ENCODE measurements around the gene MRTO4.
"Not testable (repeated sequence)": the region's sequence is repeated elsewhere in the genome, so short reads cannot be mapped to it uniquely, and the experiment has no call there.

MRTO4 gene

GRCh38 chr1:19222979-19223824, 28.4 kb upstream of the MRTO4 start:
- DNase-seq (ENCODE audit: low spot score) = no peak

GRCh38 chr1:19229229-19229628, 22.4 kb upstream of the MRTO4 start:
- no peak for DNase-seq (ENCODE audit: low spot score)

DNA sequence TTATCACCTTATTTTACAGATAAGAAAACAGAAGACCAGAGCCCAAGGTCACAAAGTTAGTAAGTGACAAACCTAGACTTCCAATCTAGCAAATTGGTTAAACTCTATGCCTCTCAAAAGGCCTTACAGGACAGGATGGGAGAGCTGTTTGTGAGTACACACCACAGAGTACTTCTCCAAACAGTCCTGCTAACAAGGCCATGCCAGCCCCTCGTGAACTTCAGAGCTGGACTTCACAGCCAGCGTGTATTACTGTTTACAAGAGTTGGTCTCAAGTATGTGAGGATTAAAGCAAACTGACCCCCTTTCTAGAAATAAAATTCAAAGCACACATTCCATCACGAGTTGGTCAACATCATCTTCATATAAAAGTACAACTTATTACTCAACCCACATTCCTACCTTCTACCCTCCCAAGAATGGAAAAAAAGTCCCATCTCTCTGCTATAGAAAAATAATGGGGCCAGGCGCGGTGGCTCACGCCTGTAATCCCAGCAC, 21.7 kb upstream of the MRTO4 start:
- DNase-seq (ENCODE audit: low spot score) = no peak

GRCh38 chr1:19231736-19232523, 19.7 kb upstream of the MRTO4 start:
- DNase-seq (ENCODE audit: low spot score) = peak; percentile 23

GRCh38 chr1:19232524-19232846, 19.1 kb upstream of the MRTO4 start:
- no peak for DNase-seq (ENCODE audit: low spot score)

- no peak for DNase-seq (ENCODE audit: low spot score)
Observed at GRCh38 chr1:19234224-19234623, 17.4 kb upstream of the MRTO4 start.

- DNase-seq (ENCODE audit: low spot score) = no peak
Observed at GRCh38 chr1:19239876-19240275, 11.7 kb upstream of the MRTO4 start.

DNA sequence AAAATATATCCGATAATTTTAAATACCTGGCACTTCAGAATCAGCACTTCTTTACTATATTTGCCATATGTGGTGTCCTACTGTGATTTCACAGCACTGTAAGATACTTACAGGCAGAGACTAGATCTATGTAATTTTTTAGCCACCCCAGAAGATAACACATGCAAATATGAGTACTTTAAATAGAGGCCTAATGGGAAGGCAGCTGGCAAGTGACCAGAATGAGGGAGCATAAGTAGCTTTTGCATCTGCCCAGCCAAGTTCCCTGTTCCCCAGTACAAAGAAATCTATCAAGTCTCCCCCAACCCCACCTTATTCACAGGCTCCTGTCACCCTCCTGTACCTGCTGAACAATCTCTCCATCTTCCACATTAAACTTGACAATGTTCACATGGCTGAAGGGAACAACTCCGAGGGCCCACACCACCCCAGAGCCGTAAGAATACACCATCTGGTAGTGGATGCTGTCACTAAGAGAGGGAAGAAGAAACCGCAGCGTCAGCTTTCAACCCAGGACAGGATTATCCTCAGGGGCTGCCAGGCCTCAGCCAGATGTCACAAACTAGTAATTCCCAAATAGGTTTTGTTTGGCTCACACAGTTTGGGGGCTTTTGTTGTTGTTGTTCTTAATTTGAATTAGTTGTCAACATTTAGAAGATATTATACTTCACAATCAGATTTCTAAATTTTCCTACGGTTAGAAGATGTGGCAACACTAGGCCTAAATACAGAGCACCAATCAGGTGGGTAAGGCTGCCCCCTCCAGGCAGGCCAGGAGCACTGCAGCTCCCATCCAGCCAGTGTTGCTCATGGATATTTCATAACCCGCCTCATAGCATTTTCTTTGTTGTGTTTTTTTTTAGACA, 10.7 kb upstream of the MRTO4 start:
- DNase-seq (ENCODE audit: low spot score) = peak; percentile 44

DNA sequence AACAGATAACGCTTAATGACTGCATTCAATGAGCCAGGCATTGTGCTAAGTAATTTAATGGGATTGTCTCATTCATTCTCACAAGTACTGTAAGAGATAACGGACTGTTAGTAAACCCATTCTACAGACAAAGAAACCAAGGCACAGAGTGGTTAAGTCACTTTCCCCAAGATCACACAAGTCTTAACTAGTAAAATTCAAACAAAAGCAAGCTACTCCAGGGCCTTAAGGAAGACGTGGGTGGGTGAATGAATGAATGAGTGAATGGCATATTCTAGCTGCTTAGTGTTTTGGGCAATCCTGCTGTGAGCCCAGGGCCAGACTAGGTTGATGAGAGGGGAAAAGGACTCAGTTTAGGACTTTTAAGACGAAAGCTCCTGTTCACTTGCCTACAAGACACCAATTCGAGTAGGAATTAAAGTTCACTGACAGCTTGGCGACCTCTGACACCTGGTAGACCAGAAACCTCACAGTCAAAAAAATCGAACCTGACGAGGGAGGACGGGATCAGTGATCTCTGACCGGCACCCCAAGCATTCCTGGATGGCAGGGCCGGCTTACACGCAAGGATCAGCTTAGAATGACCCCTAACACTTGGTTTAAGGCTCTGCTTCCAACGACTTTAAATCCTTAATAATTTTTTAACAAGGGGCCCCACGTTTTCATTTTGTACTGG, 838 bp upstream of the MRTO4 start:
- DNase-seq (ENCODE audit: low spot score) = no peak

DNA sequence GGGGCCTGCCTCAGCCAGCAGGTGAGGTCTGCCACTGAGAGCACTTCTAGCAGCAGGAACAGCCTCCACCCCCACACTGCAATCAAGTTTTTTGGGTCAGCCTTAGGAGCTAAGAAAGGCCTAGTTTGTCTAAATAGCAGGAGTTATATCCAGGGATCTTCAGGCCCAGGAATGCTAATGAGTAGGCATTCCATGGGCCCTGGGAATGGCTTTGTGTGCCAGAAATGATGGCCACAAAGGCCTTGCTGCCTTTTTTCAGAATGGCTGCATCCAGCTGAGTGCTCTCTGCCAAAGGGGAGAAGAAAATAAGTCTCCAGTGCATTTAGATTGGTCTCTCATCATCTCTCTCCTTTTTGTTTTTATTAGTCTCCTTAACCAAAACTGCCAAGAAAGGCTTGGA, 2.8 kb downstream of the MRTO4 start:
- peak; percentile 12 for DNase-seq (ENCODE audit: low spot score)

- no peak for DNase-seq (ENCODE audit: low spot score)
Observed at GRCh38 chr1:19255288-19255687, 3.7 kb downstream of the MRTO4 start.

DNA sequence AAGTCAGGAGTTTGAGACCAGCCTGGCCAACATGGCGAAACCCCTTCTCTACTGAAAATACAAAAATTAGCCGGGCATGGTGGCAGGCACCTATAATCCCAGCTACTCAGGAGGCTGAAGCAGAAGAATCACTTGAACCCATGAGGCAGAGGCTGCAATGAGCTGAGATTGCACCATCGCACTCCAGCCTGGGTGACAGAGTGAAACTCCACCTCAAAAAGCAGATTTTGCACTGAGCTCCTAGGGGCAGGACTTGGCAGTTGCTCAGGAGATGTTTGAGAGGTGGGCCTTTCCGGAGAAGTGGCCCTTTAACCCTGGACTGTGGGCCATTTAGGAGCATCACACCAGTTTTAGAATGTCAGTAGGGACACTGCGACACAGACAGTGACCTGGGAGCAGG, 4.7 kb downstream of the MRTO4 start:
- DNase-seq (ENCODE audit: low spot score) = not testable (repeated sequence)

DNA sequence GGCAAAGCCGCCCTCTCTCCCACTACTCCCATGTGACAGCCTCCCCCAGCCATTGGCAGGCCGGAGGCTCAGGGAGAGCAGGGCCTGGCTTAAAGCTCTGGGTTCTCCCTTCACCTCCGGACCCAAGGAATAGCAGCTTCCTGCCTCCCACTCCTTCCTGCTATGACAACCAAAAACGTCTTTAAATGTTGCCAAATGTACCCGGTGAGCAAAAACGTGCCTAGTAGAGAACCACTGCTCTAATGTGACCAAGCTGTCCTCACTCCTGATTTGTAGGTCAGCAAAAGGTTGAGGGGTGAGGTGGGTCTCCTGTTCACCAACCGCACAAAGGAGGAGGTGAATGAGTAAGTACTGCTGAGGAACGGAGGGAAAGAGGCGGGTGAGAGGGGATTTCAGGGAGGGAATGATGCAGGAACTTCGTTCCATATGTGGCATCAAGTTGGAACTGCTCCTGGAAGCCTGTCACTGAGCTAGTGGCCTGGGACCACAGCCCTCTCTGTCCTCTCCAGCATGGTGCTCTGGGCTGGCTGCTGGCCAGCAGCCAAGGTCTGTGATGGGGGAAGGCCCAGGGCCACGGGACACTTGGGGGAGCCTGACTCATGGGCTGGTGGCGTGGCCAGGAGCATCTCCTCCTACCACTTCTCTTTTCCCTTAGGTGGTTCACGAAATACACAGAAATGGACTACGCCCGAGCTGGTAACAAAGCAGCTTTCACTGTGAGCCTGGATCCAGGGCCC, 5.7 kb downstream of the MRTO4 start:
- no peak for DNase-seq (ENCODE audit: low spot score)

GRCh38 chr1:19258353-19258752, 6.7 kb downstream of the MRTO4 start:
- DNase-seq (ENCODE audit: low spot score) = no peak

DNA sequence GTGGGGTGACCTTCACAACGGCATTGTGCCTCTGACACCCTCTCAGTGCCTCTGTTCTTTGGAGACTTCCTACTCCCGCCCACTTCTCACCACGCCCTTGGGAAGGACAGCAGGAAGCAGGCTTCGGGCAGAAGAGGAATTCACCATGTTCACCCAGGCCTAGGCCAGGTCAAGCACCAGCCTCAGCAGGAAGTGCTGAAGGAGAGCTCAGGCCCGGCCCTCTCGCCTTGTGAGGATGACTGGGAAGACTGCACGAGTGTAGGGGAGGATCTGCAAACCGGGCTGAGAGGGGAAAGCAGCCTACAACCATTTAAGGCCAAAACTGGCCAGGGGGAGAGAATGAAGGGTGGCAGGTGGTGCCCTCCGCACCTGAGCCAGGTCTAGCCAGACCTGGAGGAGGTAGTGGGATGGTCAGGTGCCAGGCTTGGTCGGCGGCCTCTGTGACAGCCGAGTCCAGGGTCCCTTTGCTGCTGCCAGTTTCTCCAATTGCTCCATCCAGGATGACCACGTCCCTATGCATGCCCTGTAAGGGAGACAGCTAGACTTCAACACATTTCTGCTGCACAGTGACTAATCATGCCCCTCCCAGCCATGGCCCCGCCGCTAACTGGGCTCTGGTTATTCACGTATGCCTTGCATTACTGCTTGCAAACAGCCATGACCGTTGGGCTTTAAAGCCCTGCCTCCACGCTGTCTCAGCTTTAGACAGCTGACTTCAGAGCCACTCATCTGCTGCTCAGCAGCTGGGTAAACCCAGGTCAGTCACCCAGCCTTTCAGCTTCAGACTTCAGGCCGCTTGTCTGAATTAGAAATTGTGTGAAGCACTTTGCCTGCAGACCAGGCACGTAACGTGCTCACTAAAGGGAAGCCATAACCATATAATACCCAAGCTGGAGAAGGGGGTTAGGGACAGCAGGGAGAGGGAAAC, 8.9 kb downstream of the MRTO4 start:
- no peak for DNase-seq (ENCODE audit: low spot score)

DNA sequence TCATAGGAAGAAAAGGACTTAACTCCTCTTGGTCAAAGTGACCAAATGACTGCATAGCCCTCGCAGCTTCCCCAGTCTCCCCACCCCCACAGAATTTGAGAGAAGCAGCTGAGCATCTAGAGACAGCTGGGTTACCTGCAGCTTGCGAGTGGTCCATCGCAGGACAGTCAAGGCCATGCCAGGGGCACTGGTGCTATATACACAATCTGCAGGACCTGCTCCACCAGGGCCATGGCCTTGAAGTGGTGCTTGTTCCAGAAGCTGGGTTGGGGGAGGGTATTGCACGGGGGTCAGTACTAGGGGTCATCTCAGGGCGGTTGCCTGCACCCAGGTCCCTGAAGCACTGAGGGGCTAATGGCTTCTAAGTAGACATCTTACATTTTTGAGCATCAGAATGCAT, 10.4 kb downstream of the MRTO4 start:
- no peak for DNase-seq (ENCODE audit: low spot score)

DNA sequence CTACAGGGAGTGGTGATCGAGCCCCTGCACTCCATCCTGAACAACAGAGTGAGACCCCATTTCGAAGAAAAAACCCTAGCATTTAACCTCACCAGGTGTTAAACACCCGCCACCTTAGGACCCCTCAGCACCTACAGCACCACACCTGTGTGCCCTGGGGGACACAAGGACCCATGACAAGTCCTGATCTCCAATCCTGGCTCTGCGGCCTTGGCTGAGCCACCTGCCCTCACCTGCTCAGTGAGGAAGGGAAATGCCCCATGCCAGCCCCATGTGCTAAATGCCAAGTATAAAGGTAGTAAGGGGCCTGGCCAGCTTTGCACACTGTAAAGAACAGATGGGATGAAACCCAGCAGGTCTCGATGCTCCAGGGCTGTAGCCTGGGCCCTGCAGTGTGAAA, 11.1 kb downstream of the MRTO4 start:
- no peak for DNase-seq (ENCODE audit: low spot score)

DNA sequence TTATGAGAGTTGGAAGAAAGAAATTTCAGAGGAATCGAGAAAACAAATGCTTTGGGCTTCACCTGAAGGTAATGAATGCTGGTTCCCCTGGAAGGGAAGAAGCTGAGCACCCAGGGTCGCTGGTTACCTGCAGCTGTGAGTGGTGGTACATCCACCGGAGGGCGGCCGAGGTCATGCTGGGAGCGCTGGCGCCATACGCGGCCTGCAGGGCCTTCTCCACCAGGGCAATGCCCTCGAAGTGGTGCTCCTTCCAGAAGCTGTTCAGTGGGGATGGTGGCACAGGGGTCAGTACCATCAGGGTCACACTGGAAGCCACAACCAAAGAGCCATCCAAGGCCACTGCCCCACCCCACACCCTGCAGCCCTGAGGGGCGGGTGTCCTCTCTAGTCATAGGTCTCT, 16.8 kb downstream of the MRTO4 start:
- DNase-seq (ENCODE audit: low spot score) = no peak

DNA sequence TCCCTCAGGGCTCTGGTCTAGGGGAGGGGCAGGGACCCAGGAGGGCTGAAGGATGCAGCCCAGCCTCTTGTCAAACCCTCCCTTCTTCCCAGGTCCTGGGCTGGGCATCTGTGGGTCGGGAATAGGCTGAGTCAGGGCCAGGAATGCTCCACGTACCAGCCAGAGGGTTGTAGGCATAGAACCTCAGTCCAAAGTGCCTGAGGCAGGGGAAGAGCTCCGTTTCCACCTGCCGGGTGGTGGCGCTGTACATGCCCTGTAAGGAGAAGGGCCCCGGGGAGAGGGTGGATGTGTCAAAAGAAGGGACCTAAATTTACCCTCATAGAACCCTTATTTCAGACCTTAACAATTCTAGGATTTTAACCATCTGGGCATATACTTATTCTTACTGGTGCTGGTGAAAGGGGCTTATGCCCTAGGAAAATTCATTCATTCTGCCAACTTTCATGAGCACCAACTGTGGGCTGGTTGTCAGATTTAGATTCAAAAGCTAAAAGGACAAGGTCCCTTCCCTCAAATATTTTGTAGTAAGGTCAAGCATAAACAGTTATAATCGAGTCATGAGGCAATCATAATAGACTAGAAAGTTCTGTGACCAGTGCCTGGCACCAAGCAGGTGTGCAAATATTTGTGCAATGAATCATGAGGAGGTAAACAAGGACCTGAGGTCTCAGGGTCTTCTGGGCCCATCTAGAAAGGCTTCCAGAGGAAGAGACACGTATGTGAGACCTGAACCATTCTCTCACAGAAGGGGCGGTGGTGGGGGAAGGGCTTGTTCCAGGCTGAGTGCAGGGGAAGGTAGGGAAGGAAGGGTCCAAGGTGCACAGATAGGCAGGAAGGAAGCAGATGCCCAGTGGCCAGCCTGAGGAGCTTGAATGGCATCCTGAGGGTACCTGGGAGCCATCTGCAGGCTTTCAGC, 18.1 kb downstream of the MRTO4 start:
- not testable (repeated sequence) for DNase-seq (ENCODE audit: low spot score)
